HEK293 (cell line): ENCODE data around the gene RAB8A.
A peak's percentile ranks its signal among the peaks of the same experiment; 100 is the strongest.

ENCODE experiments used
- BCL11B ChIP-seq: fragments of 450-650 bp; formaldehyde crosslinking; IDR thresholded peaks from 2 replicates; pipeline ENCODE4 v1.5.1; 2016; ENCODE audit warnings: low read depth, missing biosample characterization, missing genetic modification characterization
- IKZF3 ChIP-seq: fragments of 450-650 bp; IDR thresholded peaks from 2 replicates; pipeline ENCODE4 v1.5.0; 2018; ENCODE audit warnings: missing biosample characterization, mild to moderate bottlenecking, missing genetic modification characterization, moderate library complexity
- KLF8 ChIP-seq: fragments of 450-650 bp; formaldehyde crosslinking; IDR thresholded peaks from 2 replicates; pipeline ENCODE4 v1.5.1; 2016; ENCODE audit warnings: missing biosample characterization, missing genetic modification characterization
- REST ChIP-seq: fragments of 450-650 bp; formaldehyde crosslinking; IDR thresholded peaks from 2 replicates; pipeline ENCODE4 v1.5.1; 2016; ENCODE audit warnings: missing biosample characterization, missing genetic modification characterization
- SP2 ChIP-seq: fragments of 450-650 bp; formaldehyde crosslinking; IDR thresholded peaks from 2 replicates; pipeline ENCODE4 v1.5.1; 2016; ENCODE audit warnings: missing biosample characterization, missing genetic modification characterization
- SP7 ChIP-seq: fragments of 450-650 bp; formaldehyde crosslinking; IDR thresholded peaks from 2 replicates; pipeline ENCODE4 v1.5.1; 2016; ENCODE audit warnings: missing biosample characterization, missing genetic modification characterization
- ZBTB17 ChIP-seq: fragments of 450-650 bp; formaldehyde crosslinking; IDR thresholded peaks from 2 replicates; pipeline ENCODE4 v1.5.1; 2016; ENCODE audit warnings: missing biosample characterization, missing genetic modification characterization
- ZBTB44 ChIP-seq: fragments of 450-650 bp; IDR thresholded peaks from 2 replicates; pipeline ENCODE4 v1.5.1; 2018; ENCODE audit warnings: missing biosample characterization, mild to moderate bottlenecking, missing genetic modification characterization
- ZFHX2 ChIP-seq: fragments of 450-650 bp; formaldehyde crosslinking; conservative IDR thresholded peaks from 2 replicates; pipeline ENCODE4 v1.5.1; 2016; ENCODE audit warnings: missing biosample characterization, missing genetic modification characterization
- ZIC2 ChIP-seq: fragments of 450-650 bp; formaldehyde crosslinking; IDR thresholded peaks from 2 replicates; pipeline ENCODE4 v1.5.1; 2016; ENCODE audit warnings: missing biosample characterization, missing genetic modification characterization
- ZNF16 ChIP-seq: fragments of 450-650 bp; formaldehyde crosslinking; IDR thresholded peaks from 2 replicates; pipeline ENCODE4 v1.5.1; 2016; ENCODE audit warnings: low read depth, missing biosample characterization, missing genetic modification characterization
- ZNF26 ChIP-seq: fragments of 450-650 bp; formaldehyde crosslinking; IDR thresholded peaks from 2 replicates; pipeline ENCODE4 v1.5.1; 2016; ENCODE audit warnings: missing biosample characterization, missing genetic modification characterization
- ZNF324 ChIP-seq: fragments of 450-650 bp; formaldehyde crosslinking; IDR thresholded peaks from 2 replicates; pipeline ENCODE4 v1.5.1; 2016; ENCODE audit warnings: missing biosample characterization, missing genetic modification characterization
- ZNF335 ChIP-seq: fragments of 450-650 bp; formaldehyde crosslinking; conservative IDR thresholded peaks from 2 replicates; pipeline ENCODE4 v1.5.1; 2016; ENCODE audit warnings: missing biosample characterization, missing genetic modification characterization
- ZNF529 ChIP-seq: fragments of 450-650 bp; formaldehyde crosslinking; IDR thresholded peaks from 2 replicates; pipeline ENCODE4 v1.5.1; 2017; ENCODE audit warnings: missing genetic modification characterization, missing biosample characterization; ENCODE audit not compliant: insufficient replicate concordance
- ZNF544 ChIP-seq: fragments of 450-650 bp; formaldehyde crosslinking; IDR thresholded peaks from 2 replicates; pipeline ENCODE4 v1.5.0; 2017; ENCODE audit warnings: missing biosample characterization, missing genetic modification characterization
- ZNF747 ChIP-seq: fragments of 450-650 bp; formaldehyde crosslinking; IDR thresholded peaks from 2 replicates; pipeline ENCODE4 v1.5.1; 2016; ENCODE audit warnings: missing biosample characterization, missing genetic modification characterization
- ZSCAN30 ChIP-seq: fragments of 450-650 bp; IDR thresholded peaks from 2 replicates; pipeline ENCODE4 v1.5.1; 2018; ENCODE audit warnings: missing biosample characterization, mild to moderate bottlenecking, missing genetic modification characterization, moderate library complexity
- ZSCAN5A ChIP-seq: fragments of 450-650 bp; formaldehyde crosslinking; IDR thresholded peaks from 2 replicates; pipeline ENCODE4 v1.5.1; 2016; ENCODE audit warnings: missing biosample characterization, missing genetic modification characterization

RAB8A gene

DNA sequence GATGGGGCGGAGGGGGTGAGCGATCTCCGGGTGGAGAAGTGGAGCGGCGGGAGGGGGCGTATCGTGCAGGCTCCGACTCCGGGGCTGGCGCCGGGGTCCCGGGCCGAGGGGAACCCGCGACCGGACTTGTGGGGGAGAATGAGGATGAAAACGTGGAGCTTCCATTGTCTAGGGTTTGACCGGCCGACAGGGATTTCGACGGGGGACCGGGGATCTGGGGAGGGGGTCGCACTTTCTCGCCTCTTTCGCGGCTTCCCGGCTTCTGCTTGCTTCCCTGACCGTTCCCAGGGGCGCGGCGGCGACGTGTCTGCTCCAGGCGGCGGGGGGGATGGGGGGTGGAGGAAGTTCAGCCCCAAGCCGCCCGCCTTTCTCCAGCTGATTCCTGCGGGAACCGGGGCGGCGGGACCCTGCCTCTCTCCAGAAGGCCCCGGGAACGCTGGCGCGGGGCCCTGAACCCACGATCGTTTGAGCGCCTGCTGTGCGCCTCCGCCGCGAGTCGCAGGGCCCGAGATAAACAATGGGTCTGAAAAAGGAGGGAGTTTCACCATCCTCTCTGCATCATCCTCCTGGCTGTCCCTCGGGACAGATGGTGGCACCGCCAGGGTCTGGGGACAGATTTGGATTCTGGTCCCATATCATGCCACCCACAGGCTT lies 34.6 kb upstream of the RAB8A start (continued):
- TF ChIP-seq SP7 (peak; percentile 9; the same call in 1 of the 2 replicates), SP2 (tag by site-specific recombination) (peak; percentile 2; the same call in 1 of the 2 replicates), KLF8 (tag by site-specific recombination) (peak; percentile 20; the same call in 1 of the 2 replicates), ZSCAN5A (no peak), ZNF26 (tag by site-specific recombination) (no peak), ZNF747 (tag by site-specific recombination) (no peak), ZFHX2 (tag by site-specific recombination) (no peak), ZSCAN30 (tag by site-specific recombination) (no peak), ZNF16 (tag by site-specific recombination) (no peak), BCL11B (no peak), ZBTB17 (tag by site-specific recombination) (no peak), ZNF324 (tag by site-specific recombination) (no peak), REST (tag by site-specific recombination) (0 out of 2 replicates have a peak, but pooled peaks have one; percentile 7), ZNF529 (tag by site-specific recombination) (no peak), ZIC2 (tag by site-specific recombination) (peak; percentile 74), ZBTB44 (no peak), ZNF544 (tag by site-specific recombination) (no peak), IKZF3 (tag by site-specific recombination) (peak; percentile 64), ZNF335 (tag by site-specific recombination) (peak; percentile 73)
